Ovary (tissue), 3 donors: ENCODE data around the gene GAS6.

Experiments used
- POLR2A ChIP-seq: fragments of 450-650 bp; IDR thresholded peaks from one replicate; pipeline ENCODE4 v1.6.1; 2017; ENCODE audit warnings: antibody characterized with exemption, mild to moderate bottlenecking, moderate library complexity
- TF ChIP-seq, protein P1 (sequence below), 3 donors: fragments of 450-650 bp in 2 of 3; fragments of 200-600 bp in 1 of 3; IDR thresholded peaks; one replicate each; pipeline versions ENCODE4 v1.5.1 to v1.8.0; 2016 to 2022; ENCODE audit warnings: antibody characterized with exemption in 3 of 3, mild to moderate bottlenecking in 1 of 3
- donor health status: DM: no; HTN: no; CAD: no.

DNA sequence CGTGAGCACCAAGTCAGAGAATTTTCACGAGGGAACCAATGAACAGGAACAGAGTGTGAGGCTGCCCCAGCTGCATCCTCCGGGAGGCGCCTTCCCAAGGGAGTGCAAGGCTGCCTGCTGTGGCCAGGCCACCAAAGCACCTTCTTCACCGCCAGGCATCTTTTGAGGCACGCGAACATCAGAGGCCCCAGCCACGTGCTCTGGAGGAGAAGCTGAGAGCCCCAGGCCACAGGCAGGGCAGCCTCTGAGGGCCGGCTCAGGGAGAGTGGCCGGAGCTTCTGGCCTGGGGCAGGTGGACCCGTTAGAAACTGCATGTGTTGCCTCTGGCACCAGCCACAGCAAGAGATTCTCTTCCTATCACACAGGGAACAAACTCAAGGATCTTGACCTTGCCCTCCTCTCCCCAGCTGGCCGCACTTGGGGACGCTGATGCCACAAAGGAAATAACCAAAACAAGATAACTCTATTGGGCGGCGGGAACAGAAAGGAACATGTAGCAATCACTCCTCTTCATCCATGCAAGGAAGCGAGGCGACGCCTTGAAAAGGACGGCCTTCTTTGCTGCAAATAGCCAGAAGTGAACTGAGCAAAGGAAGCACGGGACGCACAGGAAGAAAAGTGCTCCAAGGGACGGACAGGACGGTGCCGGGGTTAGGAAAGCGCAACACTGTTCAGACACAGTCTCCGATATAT, 19.9 kb downstream of the GAS6 start:
- TF ChIP-seq, protein P1, sequence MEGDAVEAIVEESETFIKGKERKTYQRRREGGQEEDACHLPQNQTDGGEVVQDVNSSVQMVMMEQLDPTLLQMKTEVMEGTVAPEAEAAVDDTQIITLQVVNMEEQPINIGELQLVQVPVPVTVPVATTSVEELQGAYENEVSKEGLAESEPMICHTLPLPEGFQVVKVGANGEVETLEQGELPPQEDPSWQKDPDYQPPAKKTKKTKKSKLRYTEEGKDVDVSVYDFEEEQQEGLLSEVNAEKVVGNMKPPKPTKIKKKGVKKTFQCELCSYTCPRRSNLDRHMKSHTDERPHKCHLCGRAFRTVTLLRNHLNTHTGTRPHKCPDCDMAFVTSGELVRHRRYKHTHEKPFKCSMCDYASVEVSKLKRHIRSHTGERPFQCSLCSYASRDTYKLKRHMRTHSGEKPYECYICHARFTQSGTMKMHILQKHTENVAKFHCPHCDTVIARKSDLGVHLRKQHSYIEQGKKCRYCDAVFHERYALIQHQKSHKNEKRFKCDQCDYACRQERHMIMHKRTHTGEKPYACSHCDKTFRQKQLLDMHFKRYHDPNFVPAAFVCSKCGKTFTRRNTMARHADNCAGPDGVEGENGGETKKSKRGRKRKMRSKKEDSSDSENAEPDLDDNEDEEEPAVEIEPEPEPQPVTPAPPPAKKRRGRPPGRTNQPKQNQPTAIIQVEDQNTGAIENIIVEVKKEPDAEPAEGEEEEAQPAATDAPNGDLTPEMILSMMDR (IDR thresholded peaks at IDR 0.05): no peak
- TF ChIP-seq POLR2A: no peak
